ENCODE data around the gene BTBD17. TPM values are rescaled to one million over a fixed set of nuclear protein-coding genes. Genes with fewer than 3 reads are reported as not detected.
A peak's percentile ranks its signal among the peaks of the same experiment; 100 is the strongest.

Gene BTBD17
- polyA plus RNA-seq, 3 donors = 0.11 to 0.21 (median 0.17) TPM

DNA sequence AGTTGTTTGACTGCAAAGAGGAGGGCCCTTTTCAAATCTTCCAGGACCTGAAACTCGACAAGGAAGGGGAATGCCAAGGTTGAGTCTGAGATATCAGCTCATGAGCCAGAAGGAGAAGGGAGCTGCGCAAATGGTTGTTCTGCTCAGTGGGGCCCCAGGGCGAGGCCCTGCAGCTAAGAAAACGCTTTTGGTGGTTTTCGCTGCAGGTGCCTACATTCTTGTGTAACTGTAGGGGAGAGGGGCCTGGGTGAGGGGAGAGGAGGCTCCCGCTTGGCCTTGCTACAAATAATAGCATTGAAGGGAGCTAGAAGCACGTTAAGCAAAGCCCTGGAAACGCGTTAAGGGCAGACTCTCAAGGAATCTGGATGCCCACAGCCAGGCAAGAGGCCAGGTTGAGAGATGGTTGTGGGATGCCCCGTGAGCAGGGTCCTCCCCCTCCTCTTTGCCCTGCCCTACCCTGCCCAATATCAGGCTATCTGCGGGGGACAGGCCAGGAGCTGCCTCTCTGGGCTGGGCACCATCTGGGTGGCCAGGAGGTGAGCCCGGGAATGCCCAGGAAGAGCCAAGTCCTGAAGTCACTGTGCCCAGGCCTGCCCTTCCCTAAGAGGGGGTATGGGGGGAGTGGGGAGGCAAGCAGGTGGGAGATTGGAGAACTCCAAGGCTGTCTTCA, 27.6 kb upstream of the BTBD17 start:
- DNase-seq (ENCODE audit: low read depth in 3 of 3, low spot score in 2 of 3) = no peak

DNA sequence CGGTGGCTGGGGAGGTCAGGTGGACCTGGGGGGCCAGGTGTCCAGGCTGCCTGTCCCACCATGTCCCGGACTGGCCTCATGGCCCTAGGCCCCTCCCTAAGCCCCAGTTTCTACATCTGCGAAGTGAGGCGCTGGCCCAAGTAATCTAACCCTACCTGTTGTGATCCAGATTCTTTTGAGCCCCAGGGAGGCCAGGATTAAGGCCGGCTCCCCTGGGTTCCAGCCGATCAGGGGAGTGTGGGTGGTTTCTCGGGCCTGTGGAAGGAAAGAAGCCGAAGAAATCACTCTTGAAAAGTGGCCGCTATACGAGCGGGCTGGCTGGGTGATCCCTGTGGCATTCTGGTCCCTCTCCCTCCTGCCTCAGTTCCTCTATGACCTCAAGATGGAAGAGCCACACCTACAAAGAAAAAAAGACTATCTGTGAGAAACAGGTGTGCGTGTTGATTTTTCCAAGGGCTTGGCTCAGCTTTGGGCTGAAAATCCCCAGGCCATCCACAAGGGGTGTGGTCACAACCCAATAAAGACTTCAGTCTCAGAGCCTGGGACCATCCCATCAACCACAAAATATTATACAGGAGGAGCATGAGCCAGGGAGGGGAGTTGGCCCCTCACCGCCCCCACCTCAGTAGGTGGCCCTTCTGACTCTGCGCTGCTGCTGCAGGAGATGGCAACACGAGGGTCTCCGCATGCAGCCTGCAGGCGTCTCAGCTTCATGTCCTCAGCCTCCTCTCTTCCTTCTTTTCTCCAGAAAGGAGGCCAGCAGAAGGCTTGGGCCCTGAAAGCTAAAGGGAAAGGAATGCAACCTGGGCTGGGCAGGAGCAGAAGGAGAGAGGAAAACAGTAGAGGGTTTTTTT, 25.9 kb upstream of the BTBD17 start:
- no peak for DNase-seq (ENCODE audit: low read depth in 3 of 3, low spot score in 2 of 3)

- DNase-seq (ENCODE audit: low read depth in 3 of 3, low spot score in 2 of 3) = no peak
Measured at GRCh38 chr17:74386386-74386785, 24.7 kb upstream of the BTBD17 start.

GRCh38 chr17:74385201-74385600, 23.5 kb upstream of the BTBD17 start:
- no peak for DNase-seq (ENCODE audit: low read depth in 3 of 3, low spot score in 2 of 3)

GRCh38 chr17:74383141-74383540, 21.5 kb upstream of the BTBD17 start:
- no peak for DNase-seq (ENCODE audit: low read depth in 3 of 3, low spot score in 2 of 3)

DNA sequence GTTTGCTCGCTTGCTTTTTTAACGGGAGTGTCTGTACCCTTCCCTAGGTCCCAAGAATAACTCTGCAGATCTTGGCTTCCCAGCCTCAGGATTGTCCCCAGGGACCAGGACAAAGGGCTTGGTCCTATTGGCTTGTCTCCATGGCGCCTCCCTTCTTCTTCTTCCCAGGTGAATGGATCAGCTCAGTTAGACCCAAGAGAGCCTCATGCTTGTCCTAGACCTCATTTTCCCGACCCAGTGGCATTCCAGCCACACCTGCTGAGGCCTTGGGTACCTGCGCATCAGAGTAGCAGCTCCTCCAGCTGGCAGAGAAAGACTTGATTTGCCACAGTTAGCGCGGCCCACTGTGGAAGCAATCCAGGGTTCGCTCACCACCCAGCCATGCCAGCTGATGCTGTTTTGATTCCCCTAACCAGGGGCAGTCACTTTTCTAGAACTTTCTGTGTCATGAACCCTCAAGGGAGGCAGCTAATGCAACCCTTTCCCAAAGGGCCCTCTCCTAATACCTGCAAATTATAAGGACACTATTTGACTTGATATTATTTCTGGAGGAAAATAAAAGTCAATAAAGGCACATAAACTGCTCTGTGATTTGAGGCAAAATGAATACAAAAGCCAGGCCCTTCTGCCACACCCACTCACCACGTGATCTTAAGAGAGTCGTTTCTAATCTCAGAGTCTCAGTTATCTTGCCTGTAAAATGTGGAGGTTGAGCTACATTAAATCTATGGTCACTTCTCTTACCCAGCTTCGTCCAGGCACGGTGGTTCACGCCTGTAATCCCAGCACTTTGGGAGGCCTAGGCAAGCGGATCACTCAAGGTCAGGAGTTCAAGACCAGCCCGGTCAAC, 19.5 kb upstream of the BTBD17 start:
- DNase-seq (ENCODE audit: low read depth in 3 of 3, low spot score in 2 of 3) = no peak

GRCh38 chr17:74380086-74380958, 18.7 kb upstream of the BTBD17 start:
- no peak for DNase-seq (ENCODE audit: low read depth in 3 of 3, low spot score in 2 of 3)

GRCh38 chr17:74379495-74380085, 17.9 kb upstream of the BTBD17 start:
- peak; percentile 80 to 83 (median 82) for DNase-seq (ENCODE audit: low read depth in 3 of 3, low spot score in 2 of 3)

- DNase-seq (ENCODE audit: low read depth in 3 of 3, low spot score in 2 of 3) = no peak
Measured at GRCh38 chr17:74374858-74375257, 13.2 kb upstream of the BTBD17 start.

- no peak for DNase-seq (ENCODE audit: low read depth in 3 of 3, low spot score in 2 of 3)
Measured at GRCh38 chr17:74373838-74374606, 12.4 kb upstream of the BTBD17 start.

DNA sequence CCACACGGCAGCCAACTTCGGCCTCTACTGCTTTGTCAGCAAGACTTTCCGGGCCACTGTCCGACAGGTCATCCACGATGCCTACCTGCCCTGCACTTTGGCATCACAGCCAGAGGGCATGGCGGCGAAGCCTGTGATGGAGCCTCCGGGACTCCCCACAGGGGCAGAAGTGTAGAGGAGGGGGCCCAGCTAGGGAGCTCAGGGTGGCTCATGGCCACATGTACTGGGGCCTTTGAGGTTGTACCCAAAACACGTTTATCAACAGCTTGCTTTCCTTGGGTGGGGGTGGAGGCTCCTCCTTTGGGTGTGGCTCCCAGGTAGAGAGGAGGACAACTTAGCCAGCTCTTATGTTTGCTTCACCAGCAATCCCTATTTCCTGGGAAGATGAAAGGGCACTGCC, 10.8 kb upstream of the BTBD17 start:
- no peak for DNase-seq (ENCODE audit: low read depth in 3 of 3, low spot score in 2 of 3)

DNA sequence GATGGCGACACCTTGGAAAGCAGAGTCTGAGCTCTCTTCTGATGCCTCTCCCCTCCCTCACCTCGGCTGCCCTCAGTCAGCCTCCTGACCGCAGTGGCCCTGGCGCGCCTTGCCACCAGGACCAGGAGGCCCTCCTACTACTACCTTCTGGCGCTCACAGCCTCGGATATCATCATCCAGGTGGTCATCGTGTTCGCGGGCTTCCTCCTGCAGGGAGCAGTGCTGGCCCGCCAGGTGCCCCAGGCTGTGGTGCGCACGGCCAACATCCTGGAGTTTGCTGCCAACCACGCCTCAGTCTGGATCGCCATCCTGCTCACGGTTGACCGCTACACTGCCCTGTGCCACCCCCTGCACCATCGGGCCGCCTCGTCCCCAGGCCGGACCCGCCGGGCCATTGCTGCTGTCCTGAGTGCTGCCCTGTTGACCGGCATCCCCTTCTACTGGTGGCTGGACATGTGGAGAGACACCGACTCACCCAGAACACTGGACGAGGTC, 10.0 kb upstream of the BTBD17 start:
- DNase-seq (ENCODE audit: low read depth in 3 of 3, low spot score in 2 of 3) = no peak

DNA sequence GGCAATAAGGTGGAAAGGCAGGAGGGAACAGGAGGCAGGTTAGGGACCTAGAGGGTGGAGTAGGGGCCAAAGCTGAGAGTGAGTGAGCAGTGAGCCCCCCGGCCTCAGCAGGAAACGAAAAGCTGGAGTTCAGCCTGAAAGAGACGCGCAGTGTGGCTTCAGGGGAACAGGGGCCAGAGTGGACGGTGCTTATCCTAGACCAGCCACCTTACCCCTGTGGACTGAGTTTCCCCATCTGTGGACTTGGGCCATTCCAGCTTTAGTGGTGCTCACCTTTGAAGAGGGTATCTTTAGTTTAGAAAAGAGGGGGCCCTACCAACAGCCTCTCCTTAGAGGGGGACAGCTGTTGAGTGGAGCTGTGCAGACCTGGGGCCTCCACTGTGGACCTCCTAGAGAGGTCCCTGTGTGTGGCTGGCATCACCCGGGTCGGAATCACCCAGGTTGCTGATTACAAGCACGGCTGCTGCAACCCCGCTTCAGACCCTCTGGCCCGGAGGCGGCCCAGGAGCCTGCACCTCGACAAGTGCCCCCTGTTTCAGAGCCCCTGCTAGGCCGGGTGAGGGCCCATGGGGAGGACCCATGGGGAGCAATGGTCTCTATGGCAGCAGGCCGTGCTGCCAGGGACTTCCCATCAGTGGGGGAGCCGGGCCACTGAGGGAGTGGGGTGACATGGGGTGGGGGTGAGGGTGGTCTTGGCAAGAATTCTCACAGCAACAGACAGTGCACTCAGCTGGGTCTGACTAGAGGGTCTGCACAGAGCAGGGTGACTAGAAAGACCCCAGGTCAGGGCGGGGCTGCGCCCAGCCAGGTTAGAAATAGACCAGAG, 8.2 kb upstream of the BTBD17 start:
- no peak for DNase-seq (ENCODE audit: low read depth in 3 of 3, low spot score in 2 of 3)

DNA sequence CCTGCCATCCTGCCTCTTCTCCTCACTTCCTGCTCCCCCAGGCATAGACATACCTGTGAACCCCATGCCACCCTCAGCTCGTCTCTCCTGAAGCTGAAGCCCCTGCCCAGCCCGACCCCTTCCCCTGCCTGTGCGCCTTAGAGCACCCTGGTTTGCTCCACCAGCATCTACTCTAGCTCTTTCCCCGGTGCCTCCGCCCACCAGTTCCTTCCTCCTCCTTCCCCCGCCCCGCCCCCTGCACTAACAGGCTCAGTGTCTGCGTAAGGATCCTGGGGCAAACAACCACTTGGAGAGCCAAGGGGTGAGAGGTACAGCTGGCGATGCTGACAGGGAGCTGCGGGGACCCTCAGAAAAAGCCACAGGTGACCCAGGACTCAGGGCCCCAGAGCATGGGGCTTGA, 7.6 kb upstream of the BTBD17 start:
- DNase-seq (ENCODE audit: low read depth in 3 of 3, low spot score in 2 of 3) = no peak

GRCh38 chr17:74368341-74369081, 6.8 kb upstream of the BTBD17 start:
- no peak for DNase-seq (ENCODE audit: low read depth in 3 of 3, low spot score in 2 of 3)

DNA sequence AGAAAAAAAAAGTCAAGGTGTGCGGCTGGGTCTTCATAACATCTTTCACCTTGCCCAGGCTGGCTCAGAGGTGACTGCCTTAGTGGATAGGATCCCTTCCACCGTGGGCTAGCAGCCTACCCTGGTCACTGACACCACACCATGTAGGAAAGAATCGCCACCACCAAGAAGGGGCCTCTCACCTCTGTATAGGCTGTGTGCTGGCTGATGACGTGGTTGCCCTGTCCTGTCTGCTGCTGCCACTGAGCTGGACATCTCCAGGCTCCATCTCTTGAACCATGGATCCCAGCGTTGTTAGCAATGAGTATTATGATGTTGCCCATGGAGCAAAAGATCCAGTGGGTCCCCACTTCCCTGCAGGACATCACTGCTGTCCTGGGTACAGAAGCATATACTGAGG, 5.5 kb upstream of the BTBD17 start, which contains the start of gene GPR142:
Gene GPR142, plus strand, starts transcription at position 301 of the 400 bp plus-strand sequence. CDS start 2,035 bp downstream, outside the sequence.
- DNase-seq (ENCODE audit: low read depth in 3 of 3, low spot score in 2 of 3) = no peak

- DNase-seq (ENCODE audit: low read depth in 3 of 3, low spot score in 2 of 3) = no peak
Measured at GRCh38 chr17:74362810-74363498, 1.3 kb upstream of the BTBD17 start.

All from right renal cortex interstitium (tissue), 3 donors.